ENCODE data around the gene SERPINB13. TPM values are rescaled to one million over a fixed set of nuclear protein-coding genes. Genes with fewer than 3 reads are reported as not detected.

Gene SERPINB13
- total RNA-seq, 1 donor from 2014 or later, result not detected

DNA sequence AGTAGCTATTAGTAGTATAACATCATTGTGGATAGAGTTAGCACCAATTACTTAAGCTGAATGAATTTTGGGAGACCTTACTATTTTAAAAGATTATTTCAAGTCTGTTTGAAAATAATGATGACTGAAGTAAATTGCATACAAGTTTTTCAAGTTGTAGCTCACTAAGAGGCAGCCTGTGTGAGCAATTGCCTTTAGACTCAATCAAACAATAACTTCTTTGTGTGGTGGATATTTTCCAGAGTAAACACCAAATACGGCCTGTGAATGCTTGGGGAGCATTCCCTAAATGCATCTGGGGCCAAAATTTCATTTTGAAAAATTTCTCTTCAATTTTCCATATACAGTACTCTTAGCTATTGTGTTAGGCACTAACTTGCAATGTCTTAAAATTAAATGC, 37.1 kb upstream of the SERPINB13 start:
- Mint-ChIP-seq H3K27ac (ENCODE audit: unreplicated experiment) (no peak overlapping the region), H3K4me1 (peaks cover 12% of the 10 kb centered on the region)

GRCh38 chr18:63551769-63552168, 35.4 kb upstream of the SERPINB13 start:
- Mint-ChIP-seq H3K27ac (ENCODE audit: unreplicated experiment) (no peak overlapping the region), H3K36me3 (ENCODE audit: low read depth) (no peaks in the 10 kb centered on the region), H3K27me3 (ENCODE audit: low read depth) (no peaks in the 10 kb centered on the region), H3K9me3 (no peaks in the 10 kb centered on the region), H3K4me1 (peaks cover 11% of the 10 kb centered on the region), H3K4me3 (no peak overlapping the region)
- no peak for TF ChIP-seq CTCF (conservative IDR thresholded peaks at IDR 0.05)
- DNase-seq (ENCODE audit: low read depth, low spot score), result no peak

More for the DNA sequence above, 37.1 kb upstream of the SERPINB13 start:
- H3K4me3 Mint-ChIP-seq, result no peak overlapping the region
- no peaks in the 10 kb centered on the region for H3K27me3 Mint-ChIP-seq (ENCODE audit: low read depth)
- no peak for TF ChIP-seq CTCF (conservative IDR thresholded peaks at IDR 0.05)
- no peaks in the 10 kb centered on the region for H3K36me3 Mint-ChIP-seq (ENCODE audit: low read depth)
- DNase-seq (ENCODE audit: low read depth, low spot score), result no peak
- no peaks in the 10 kb centered on the region for H3K9me3 Mint-ChIP-seq

- no peaks in the 10 kb centered on the region for H3K9me3 Mint-ChIP-seq
- DNase-seq (ENCODE audit: low read depth, low spot score), result no peak
- no peaks in the 10 kb centered on the region for H3K36me3 Mint-ChIP-seq (ENCODE audit: low read depth)
- no peaks in the 10 kb centered on the region for H3K27me3 Mint-ChIP-seq (ENCODE audit: low read depth)
- no peak for TF ChIP-seq CTCF (conservative IDR thresholded peaks at IDR 0.05)
- H3K4me3 Mint-ChIP-seq, result no peak overlapping the region
- no peak overlapping the region for H3K27ac Mint-ChIP-seq (ENCODE audit: unreplicated experiment)
- peaks cover 11% of the 10 kb centered on the region for H3K4me1 Mint-ChIP-seq
These were observed 34.6 kb upstream of the SERPINB13 start for GRCh38 chr18:63552581-63552980.

DNA sequence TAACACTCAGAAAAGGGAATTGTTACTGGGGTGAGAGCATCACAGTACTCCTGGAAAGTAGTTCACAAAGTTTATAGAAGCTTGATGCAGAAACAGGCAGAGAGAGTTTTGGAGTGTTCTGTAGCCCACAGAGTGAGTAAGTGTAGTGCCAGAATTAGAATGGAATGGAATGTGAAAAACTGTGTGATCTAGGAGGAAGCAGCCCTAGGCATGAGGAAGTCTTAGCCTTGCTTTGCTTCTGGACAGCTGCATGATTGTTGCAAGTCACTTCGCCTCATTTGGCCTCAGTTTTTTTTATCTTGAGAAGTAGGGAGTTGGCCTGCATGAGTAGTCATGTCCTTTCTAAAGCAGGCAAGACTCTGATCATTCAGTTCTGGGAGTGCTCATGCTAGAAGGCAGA, 34.1 kb upstream of the SERPINB13 start:
- no peaks in the 10 kb centered on the region for H3K27me3 Mint-ChIP-seq (ENCODE audit: low read depth)
- no peaks in the 10 kb centered on the region for H3K9me3 Mint-ChIP-seq
- peaks cover 11% of the 10 kb centered on the region for H3K4me1 Mint-ChIP-seq
- no peak overlapping the region for H3K4me3 Mint-ChIP-seq
- no peak for TF ChIP-seq CTCF (conservative IDR thresholded peaks at IDR 0.05)
- no peak for DNase-seq (ENCODE audit: low read depth, low spot score)
- H3K36me3 Mint-ChIP-seq (ENCODE audit: low read depth), result no peaks in the 10 kb centered on the region
- H3K27ac Mint-ChIP-seq (ENCODE audit: unreplicated experiment), result no peak overlapping the region

DNA sequence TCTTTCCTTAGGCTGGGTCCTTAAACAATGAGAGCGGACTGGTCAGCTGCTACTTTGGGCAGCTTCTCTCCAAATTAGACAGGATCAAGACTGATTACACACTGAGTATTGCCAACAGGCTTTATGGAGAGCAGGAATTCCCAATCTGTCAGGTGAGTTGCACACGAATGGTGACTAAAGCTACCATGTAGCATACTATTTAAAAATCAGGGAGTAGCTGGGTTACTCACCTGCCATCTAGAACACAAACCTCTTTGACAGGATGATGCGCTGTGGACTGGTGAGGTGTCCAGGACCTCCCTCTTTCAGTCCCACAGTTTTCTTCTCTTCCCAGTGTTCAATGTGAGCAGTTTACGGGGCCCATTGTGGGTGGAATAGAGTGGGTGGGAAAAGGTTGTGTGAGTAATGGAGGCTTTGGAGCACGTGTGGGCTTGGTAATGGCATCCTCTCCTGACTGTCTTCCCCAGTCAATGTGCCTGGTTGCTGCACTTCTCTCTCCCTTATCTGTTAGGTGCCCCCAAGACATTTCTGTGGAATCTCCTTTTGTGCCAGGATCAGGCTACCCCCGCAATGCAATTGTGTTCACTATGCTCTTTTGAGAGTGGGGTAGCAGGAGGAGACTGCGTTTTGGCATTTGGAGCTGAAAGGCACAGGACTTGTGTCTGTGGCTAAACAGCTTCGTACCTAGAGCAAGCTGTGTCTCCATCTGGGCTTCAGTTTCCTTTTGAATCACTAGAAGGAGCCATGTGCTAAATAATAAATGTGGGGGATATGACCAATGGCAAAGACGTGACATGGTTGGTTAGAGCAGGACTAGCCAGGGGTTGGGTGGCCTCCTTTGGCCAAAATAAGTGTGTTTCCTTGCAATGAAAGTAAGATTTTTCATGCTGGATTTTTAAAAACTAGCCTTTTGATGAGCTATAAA, 27.3 kb upstream of the SERPINB13 start:
- TF ChIP-seq CTCF (conservative IDR thresholded peaks at IDR 0.05), result no peak
- H3K27ac Mint-ChIP-seq (ENCODE audit: unreplicated experiment), result no peak overlapping the region
- H3K27me3 Mint-ChIP-seq (ENCODE audit: low read depth), result no peaks in the 10 kb centered on the region
- H3K4me3 Mint-ChIP-seq, result no peak overlapping the region
- no peak for DNase-seq (ENCODE audit: low read depth, low spot score)
- H3K36me3 Mint-ChIP-seq (ENCODE audit: low read depth), result no peaks in the 10 kb centered on the region
- H3K9me3 Mint-ChIP-seq, result no peaks in the 10 kb centered on the region
- H3K4me1 Mint-ChIP-seq, result no peaks in the 10 kb centered on the region
